Spleen (tissue), 13 donors: Measurements from ENCODE around the gene PLSCR2. TPM values are rescaled to one million over a fixed set of nuclear protein-coding genes. Genes with fewer than 3 reads are reported as not detected.
A peak's percentile ranks its signal among the peaks of the same experiment; 100 is the strongest.

ENCODE experiments used
- DNase-seq: peaks from one replicate; pipeline ENCODE4 v3.0.0-alpha.2; 2020
- H3K27ac ChIP-seq, 8 donors: fragments of 200-600 bp; sonication (generic) in 7 of 8; 1 replicate in 4 of 8; 2 replicates in 4 of 8; pipeline versions ENCODE4 v1.5.0 to v1.8.0; 2016 to 2021; ENCODE audit warnings: inconsistent platforms in 4 of 8, mild to moderate bottlenecking in 4 of 8, moderate library complexity in 1 of 8
- H3K27me3 ChIP-seq, 7 donors: fragments of 200-600 bp; sonication (generic) in 6 of 7; replicated peaks in 1 of 7; 1 replicate in 4 of 7; 2 replicates in 3 of 7; pipeline versions ENCODE4 v1.5.0 to v1.8.0; 2016 to 2021; ENCODE audit warnings: inconsistent platforms in 3 of 7, mild to moderate bottlenecking in 1 of 7
- H3K36me3 ChIP-seq, 6 donors: fragments of 200-600 bp; sonication (generic) in 5 of 6; 1 replicate in 4 of 6; 2 replicates in 2 of 6; pipeline versions ENCODE4 v1.5.0 to v1.8.0; 2016 to 2021; ENCODE audit warnings: inconsistent platforms in 2 of 6
- H3K4me1 ChIP-seq, 6 donors: fragments of 200-600 bp; sonication (generic) in 5 of 6; 1 replicate in 3 of 6; 2 replicates in 3 of 6; pipeline versions ENCODE4 v1.5.0 to v1.8.0; 2016 to 2021; ENCODE audit warnings: inconsistent platforms in 3 of 6
- H3K4me3 ChIP-seq, 8 donors: fragments of 200-600 bp; sonication (generic) in 7 of 8; 1 replicate in 4 of 8; 2 replicates in 4 of 8; pipeline versions ENCODE4 v1.5.0 to v1.8.0; 2016 to 2021; ENCODE audit warnings: inconsistent platforms in 4 of 8, mild to moderate bottlenecking in 4 of 8, moderate library complexity in 2 of 8
- H3K9me3 ChIP-seq, 8 donors: fragments of 200-600 bp; sonication (generic) in 7 of 8; 1 replicate in 4 of 8; 2 replicates in 4 of 8; pipeline versions ENCODE4 v1.5.0 to v1.8.0; 2016 to 2021; ENCODE audit warnings: inconsistent platforms in 4 of 8
- CTCF ChIP-seq, 11 experiments: fragments of 200-600 bp in 7 of 11; fragments of 450-650 bp in 4 of 11; sonication (generic) in 4 of 11; IDR thresholded peaks in 8 of 11; conservative IDR thresholded peaks in 3 of 11; 1 replicate in 7 of 11; 2 replicates in 4 of 11; pipeline versions ENCODE4 v1.4.0 to v1.8.0; 2016 to 2021; ENCODE audit warnings: antibody characterized with exemption in 11 of 11, inconsistent platforms in 4 of 11, mild to moderate bottlenecking in 1 of 11
- POLR2A ChIP-seq, 3 donors: fragments of 450-650 bp; IDR thresholded peaks; one replicate each; pipeline ENCODE4 v1.5.1; 2017; ENCODE audit warnings: antibody characterized with exemption in 3 of 3, mild to moderate bottlenecking in 1 of 3
- POLR2AphosphoS5 ChIP-seq, 3 donors: sonication (generic); formaldehyde crosslinking; IDR thresholded peaks; one replicate each; pipeline ENCODE4 v1.5.1; 2017; ENCODE audit warnings: antibody characterized with exemption in 3 of 3
- WGBS, 5 donors: extraction: QIAGEN DNeasy Blood & Tissue Kit in 3 of 5; methylation state at CpG; one replicate each; pipeline versions ENCODE4 v1.1.5 to v1.1.7; 2013 to 2018; 5-methylcytosine and 5-hydroxymethylcytosine counted together
- intact Hi-C: fragments of 100-400 bp; cut with DNase I; formaldehyde crosslinking; loops from one replicate; pipeline ENCODE4 v1.15.0; 2023; ENCODE audit warnings: low total_unique reads
- long read RNA-seq, 2 donors: transcript quantifications; one replicate each; lab custom pipeline, GENCODE V29; 2026
- polyA plus RNA-seq, 3 donors: library from polyadenylated mRNA; stranded (reverse); fragments of 200-250 nt; gene quantifications; one replicate each; pipeline ENCODE4 v1.2.1, GENCODE V29; 2013
- total RNA-seq, 7 donors: library from RNA; depleted of rRNA in 3 of 7; stranded (reverse); fragments of >200 nt in 3 of 7; fragmentation: NEBNext Ultra II Directional in 4 of 7; extraction: Animal tissue kit (Norgen Biotek cat#: 25700) in 4 of 7; gene quantifications; one replicate each; pipeline versions ENCODE4 v1.1.0 to v1.2.1, GENCODE V29; 2016 to 2021
- donor health status: healthy with polysubstance abuse.
- donor health status: DM: no; HTN: no; CAD: no; lungs with moderate emphysema.
- donor health status: DM: no; HTN: no; CAD: no.
- donor health status: Bipolar disorder and iron deficiency.
- donor health status: healthy.
- donor health status: DM: no; HTN: no; CAD: no.
- donor health status: DM: yes; HTN: yes; CAD: no.

PLSCR2 gene
- under 1 TPM in 1 of 7 donors, not detected in 6; 0.66 TPM for total RNA-seq
- not detected for polyA plus RNA-seq
- long read RNA-seq, donor 1, result 0 reads
- long read RNA-seq, donor 2, result 0 reads

GRCh38 chr3:146469150-146470017 is at the start of gene PLSCR2:
Gene PLSCR2, minus strand, starts transcription at chr3:146469561. Its CDS starts 9,657 bp downstream, at chr3:146459904.
- no peaks in the 10 kb centered on the region for H3K9me3 ChIP-seq
- peak; percentile 95 for DNase-seq
- H3K27ac ChIP-seq, result peak within 1 kb of the TSS; percentile 49 to 89 (median 66)
- peak within 1 kb of the TSS; percentile 34 to 81 (median 49) for H3K4me3 ChIP-seq
- peak; percentile 80 to 82 (median 81) for TF ChIP-seq POLR2AphosphoS5 (IDR thresholded peaks at IDR 0.05)
- TF ChIP-seq POLR2A (IDR thresholded peaks at IDR 0.05), result no peak
- H3K4me1 ChIP-seq, result peaks cover 0 to 15% (median 6%) of the 10 kb centered on the region in 6 donors
- 7 to 17% (median 9%) methylated on average over 6 to 51 of the region's 51 CpGs for WGBS, 5 donors
- H3K36me3 ChIP-seq, result no peaks in the 10 kb centered on the region
- intact Hi-C loops, result no loop called here
- H3K27me3 ChIP-seq, result no peaks in the 10 kb centered on the region

GRCh38 chr3:146517684-146518435 is 48.5 kb upstream of the PLSCR2 start:
- intact Hi-C loops, result no loop called here
- WGBS, 5 donors, result 71 to 90% (median 87%) methylated on average over 4 of the region's 4 CpGs
- DNase-seq, result no peak
- H3K27me3 ChIP-seq, result no peaks in the 10 kb centered on the region
- H3K9me3 ChIP-seq, result no peaks in the 10 kb centered on the region
- H3K4me3 ChIP-seq, result no peak overlapping the region
- peak overlapping the region in 3 of 8 donors; percentile 4 to 14 (median 5) for H3K27ac ChIP-seq
- TF ChIP-seq POLR2AphosphoS5 (IDR thresholded peaks at IDR 0.05) (no peak), CTCF (IDR thresholded peaks at IDR 0.05 in 8 of 11, conservative IDR thresholded peaks at IDR 0.05 in 3 of 11) (no peak), POLR2A (IDR thresholded peaks at IDR 0.05) (no peak)
- H3K36me3 ChIP-seq, result peaks cover 0 to 98% (median 49%) of the 10 kb centered on the region in 6 donors
- H3K4me1 ChIP-seq, result peaks cover 0 to 6% (median 0%) of the 10 kb centered on the region in 6 donors

GRCh38 chr3:146513386-146514051 is 44.2 kb upstream of the PLSCR2 start:
- no peak overlapping the region for H3K4me3 ChIP-seq
- intact Hi-C loops, result no loop called here
- DNase-seq, result no peak

More at GRCh38 chr3:146513386-146514051, 44.2 kb upstream of the PLSCR2 start:
- Histone ChIP-seq H3K27me3 (no peaks in the 10 kb centered on the region), H3K27ac (peak overlapping the region in 4 of 8 donors; percentile 19 to 31 (median 22)), H3K36me3 (peaks cover 0 to 78% (median 34%) of the 10 kb centered on the region in 6 donors), H3K4me1 (peaks cover 0 to 6% (median 0%) of the 10 kb centered on the region in 6 donors), H3K9me3 (no peaks in the 10 kb centered on the region)
- 89 to 95% (median 90%) methylated on average over 2 of the region's 2 CpGs for WGBS, 5 donors
- TF ChIP-seq POLR2A (IDR thresholded peaks at IDR 0.05), result no peak
- no peak for TF ChIP-seq POLR2AphosphoS5 (IDR thresholded peaks at IDR 0.05)
- no peak for TF ChIP-seq CTCF (IDR thresholded peaks at IDR 0.05 in 8 of 11, conservative IDR thresholded peaks at IDR 0.05 in 3 of 11)
